Stimulated activated CD8-positive, alpha-beta memory T cell treated with anti-CD3 and anti-CD28 coated beads, Interleukin-4, amount 100 ng/mL, for 24 hours (primary cell): Measurements from ENCODE around the gene EPHA8.

Source experiments
- DNase-seq: peaks from one replicate; pipeline ENCODE4 v3.0.0-alpha.2; 2020; ENCODE audit warnings: low read depth

EPHA8 gene

DNA sequence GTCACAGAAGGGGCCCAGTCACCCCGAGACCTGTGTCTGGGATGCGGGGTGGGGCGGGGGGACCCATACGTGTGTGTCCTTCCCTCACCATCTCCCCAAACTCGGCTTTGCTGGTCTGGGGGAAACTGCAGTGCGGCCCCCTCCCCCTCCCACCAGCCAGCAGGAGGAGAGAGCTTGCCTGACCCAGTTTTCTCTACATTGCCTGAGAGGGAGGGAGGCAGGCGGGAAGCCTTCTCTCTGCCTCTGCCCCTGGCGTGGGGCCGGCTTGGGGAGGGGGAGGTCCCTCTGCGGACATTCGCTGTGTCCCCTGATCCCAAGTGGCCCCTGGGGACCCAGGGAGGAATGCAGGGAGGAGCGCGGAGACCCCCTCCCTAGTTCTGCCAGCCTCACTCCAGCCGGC lies 3.9 kb downstream of the EPHA8 start:
- no peak for DNase-seq

DNA sequence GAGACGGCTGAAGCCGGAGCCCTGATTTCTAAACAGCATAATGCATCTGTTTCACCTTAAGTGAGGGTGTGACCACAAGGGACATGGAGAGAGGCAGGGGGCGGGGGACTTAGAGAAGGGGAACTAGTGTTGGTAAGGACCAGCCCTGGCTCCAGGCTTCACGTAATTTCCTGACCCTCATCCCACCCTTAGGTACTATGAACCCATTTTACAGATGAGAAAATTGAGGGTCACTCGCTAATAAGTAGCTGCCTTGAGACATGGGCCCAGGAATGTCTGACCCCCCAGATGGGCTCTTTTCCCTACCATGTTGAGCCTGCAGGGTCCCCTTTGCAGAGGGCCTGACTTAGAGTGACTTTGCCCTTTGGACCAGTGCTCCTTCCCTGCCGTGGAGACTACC lies 4.7 kb downstream of the EPHA8 start:
- DNase-seq = no peak

DNA sequence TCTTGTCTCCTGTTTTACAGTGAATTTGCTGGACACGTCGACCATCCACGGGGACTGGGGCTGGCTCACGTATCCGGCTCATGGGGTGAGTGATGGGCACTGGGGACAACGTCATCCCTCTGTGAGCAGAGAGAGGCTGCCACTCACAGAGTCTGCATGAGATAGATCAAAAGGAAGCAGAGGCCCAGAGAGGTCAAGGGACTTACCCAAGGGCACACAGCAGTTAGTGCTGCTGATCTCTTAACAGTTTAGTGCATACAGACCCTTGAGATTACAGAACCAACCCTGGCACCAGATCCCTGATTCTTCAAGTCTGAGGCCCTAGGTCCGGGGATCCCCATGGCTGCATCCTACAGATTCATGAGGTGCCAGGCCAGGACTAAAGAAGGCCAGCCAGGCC lies 6.0 kb downstream of the EPHA8 start:
- DNase-seq = no peak

DNA sequence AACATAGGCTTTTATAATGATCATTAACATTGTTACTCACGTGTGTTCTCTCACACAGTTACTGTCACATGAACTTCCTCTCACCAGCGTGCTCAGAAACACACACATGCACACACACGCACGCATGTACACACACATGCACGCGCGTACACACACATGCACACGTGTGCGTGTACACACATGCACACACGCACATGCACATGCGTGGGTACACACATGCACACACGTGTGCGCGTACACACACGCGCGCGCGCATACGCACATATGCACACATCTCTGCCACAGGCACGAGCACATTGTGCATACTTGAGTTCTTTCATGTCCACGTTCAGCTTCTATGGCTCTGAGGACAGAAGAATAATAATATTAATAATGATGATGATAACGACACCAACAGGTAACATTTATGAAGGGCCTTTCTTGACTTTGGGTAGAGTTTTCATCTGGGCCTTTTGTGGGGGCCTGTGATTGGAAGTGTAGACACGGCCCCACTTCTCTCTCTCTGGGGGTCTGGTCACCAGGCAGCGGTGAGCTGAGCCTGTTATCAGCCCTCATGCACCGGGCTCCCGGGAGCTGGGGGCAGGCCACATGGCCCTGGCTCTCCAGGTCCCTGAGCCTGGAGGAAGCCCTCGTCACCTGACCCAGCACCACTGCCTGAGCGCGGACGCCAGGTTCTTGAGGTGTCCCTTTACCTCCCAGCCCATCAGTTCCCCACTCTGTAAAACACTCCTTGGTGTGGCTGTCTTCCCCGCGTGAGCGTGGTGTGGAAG lies 7.0 kb downstream of the EPHA8 start:
- DNase-seq = no peak

DNA sequence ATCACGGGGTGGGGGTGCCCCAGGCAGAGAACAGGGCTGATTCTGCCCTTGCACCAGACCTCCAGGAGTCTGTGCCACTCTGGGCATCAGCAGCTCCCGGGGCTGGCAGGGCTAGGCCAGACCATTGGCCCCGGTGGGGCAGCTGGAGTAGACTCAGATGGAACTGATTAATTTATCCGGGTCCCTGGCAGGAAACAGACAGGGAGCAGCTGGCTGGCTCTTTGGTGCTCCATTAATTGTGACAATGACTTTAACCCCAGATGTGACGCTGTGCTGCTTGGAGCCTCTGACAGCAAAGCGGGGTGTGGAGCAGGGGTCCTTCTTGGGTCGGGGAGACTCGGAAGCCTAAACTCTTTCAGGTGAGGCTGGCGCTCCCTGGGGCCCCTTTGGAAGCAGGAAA lies 9.5 kb downstream of the EPHA8 start:
- no peak for DNase-seq

DNA sequence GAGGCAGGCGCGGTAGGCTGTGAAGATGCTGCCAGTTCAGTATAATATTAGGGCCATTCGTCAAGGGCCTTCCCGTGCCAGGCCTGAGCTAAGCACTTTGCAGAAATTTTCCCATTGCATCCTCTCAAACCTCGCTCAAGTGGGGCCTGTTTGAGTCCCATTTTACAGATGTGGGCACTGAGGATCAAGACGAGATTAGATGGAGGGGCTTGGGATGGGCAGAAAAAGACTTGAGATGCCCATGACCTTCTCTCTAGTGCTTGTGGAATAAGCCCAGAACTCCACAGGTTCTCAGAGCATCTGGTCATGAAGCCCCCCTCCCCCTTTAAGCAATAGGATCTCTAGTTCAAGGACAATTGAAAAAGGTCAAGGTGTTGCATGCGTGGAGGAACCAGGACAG lies 9.9 kb downstream of the EPHA8 start:
- no peak for DNase-seq

DNA sequence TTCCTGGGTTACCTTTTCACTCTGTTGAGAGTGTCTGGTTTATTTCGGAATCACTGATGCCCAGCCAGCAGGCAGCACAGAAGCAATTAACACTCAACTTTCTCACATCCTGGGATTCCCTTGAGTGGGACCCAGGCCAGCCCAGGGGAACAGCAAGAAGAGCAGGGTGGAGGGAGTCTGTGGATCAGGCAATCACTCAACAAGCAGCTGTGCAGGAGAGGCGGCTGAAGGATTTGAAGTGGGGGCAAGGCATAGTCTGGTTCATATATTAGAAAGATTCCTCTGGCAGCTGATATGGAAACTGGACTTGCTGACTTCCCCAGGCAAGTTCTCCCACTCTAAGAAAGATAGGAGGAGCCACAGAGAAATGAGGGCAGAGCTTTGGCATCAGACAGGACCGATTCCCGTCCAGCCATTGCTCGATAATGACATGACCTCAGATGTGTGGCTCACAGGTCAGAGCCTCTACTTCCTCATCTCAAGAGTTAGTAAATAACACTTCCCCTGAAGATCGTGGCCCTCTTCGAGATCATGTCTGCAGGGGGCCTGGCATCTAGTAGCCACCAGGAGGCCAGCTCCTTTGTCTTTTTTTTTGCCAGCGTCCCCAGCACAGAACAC lies 12.4 kb downstream of the EPHA8 start:
- DNase-seq = no peak

DNA sequence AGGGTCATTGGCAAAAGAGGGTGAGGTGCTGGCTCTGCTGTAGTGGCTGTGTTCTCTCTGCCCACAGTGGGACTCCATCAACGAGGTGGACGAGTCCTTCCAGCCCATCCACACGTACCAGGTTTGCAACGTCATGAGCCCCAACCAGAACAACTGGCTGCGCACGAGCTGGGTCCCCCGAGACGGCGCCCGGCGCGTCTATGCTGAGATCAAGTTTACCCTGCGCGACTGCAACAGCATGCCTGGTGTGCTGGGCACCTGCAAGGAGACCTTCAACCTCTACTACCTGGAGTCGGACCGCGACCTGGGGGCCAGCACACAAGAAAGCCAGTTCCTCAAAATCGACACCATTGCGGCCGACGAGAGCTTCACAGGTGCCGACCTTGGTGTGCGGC lies 12.9 kb downstream of the EPHA8 start:
- no peak for DNase-seq

DNA sequence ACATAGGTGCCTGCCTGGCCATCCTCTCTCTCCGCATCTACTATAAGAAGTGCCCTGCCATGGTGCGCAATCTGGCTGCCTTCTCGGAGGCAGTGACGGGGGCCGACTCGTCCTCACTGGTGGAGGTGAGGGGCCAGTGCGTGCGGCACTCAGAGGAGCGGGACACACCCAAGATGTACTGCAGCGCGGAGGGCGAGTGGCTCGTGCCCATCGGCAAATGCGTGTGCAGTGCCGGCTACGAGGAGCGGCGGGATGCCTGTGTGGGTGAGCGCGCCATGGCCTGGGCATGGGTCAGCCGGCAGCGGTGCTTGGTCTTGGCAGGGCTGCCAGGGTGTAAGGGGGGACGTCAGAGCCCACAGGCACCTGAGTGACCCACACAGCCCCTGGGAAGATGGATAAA lies 13.3 kb downstream of the EPHA8 start:
- no peak for DNase-seq

DNA sequence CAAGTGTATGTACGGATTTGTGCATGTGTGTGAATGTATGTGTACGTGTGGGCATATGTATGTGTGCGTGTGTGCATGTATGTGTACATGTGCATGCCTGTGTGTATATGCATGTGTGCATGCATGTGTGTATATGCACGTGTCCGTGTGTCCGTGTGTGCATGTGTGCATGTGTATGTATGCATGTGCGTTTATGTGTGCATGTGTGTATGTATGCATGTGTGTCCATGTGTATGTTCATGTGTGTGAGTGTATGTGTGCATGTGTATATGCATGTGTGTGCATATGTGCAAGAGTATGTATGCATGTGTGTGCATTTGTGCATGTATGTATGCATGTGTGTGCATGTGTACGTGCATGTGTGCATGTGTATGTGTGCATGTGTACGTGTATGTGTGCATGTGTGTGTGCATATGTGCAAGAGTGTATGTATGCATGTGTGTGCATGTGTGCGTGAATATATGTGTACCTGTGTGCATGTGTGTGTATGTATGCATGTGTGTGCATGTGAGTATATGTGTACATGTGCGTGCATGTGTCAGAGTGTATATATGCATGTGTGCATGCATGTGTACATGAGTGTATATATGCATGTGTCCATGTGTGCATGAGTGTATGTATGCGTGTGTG lies 15.6 kb downstream of the EPHA8 start:
- no peak for DNase-seq

DNA sequence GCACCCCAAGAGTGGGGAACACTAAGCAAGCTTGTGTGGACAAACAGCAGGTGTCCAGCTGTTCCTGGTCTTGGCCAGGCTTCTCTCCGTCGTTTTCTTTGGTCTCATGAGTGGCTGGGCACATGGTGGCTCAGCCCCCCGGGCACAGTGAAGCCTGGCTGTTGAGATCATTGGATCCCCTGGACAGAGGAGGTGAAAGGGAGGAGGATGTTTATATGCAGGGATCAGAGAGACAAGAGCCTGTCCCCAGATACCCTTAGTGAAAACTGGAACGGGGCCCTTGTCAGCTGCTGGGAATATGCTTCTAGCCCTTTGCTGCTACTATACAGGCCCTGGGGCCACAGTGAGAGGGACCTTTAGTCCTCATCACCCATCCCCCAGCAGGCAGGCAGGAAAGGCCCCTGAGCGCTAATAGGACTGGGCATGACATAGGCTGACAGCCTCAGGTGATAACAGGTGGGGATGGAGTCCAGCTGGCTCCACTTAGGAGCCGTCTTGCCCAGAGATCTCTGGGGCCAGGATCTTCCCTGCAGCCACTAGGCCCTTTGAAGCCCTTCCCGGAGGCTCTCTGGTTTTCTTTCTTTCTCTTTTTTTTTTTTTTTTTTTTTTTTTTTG lies 16.4 kb downstream of the EPHA8 start:
- no peak for DNase-seq

DNA sequence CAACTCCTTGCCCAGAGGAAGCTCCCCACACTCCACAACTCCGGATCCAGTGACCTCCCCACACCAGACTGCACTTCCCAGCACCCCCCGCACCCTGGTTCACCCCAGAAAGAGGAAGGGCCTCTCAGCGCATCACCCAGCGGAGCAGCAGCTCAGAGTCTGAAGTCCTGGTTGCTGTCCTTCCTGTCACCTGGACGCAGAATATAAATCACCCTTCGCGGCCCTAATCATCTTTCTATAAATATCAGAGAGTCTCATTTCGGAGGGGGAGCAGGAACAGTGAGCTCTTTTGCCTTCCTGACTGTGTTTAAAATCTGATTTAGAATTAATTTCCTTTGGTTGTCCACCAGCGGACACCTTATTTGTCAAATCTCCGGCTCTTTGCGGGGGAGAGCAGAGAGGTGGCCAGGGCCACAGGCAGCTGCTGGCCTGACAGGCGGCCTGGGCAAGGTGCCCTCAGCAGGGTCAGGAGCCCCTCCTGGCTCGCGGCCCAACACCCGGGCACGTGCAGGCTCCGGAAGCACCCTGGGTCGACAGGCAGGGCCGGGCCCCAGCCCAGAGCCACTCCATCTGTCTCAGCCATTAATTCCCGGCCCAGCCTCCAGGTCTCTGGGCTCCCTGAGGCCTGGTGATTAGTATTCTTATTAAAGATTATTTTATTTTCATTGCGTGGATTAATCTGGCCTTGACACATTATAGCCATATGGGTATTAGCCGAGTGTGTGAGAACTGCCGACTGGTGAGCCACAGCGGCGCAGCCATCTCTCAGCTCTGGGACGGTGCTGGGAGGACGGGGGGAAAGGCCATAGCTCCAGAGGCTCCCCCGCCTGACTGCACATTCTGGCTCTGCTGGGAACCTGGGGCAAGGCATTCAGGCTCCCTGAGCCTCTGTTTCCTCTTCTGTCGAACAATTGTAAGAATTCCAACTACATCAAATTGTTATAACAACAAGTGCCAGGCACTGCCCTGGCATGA lies 19.7 kb downstream of the EPHA8 start:
- no peak for DNase-seq

DNA sequence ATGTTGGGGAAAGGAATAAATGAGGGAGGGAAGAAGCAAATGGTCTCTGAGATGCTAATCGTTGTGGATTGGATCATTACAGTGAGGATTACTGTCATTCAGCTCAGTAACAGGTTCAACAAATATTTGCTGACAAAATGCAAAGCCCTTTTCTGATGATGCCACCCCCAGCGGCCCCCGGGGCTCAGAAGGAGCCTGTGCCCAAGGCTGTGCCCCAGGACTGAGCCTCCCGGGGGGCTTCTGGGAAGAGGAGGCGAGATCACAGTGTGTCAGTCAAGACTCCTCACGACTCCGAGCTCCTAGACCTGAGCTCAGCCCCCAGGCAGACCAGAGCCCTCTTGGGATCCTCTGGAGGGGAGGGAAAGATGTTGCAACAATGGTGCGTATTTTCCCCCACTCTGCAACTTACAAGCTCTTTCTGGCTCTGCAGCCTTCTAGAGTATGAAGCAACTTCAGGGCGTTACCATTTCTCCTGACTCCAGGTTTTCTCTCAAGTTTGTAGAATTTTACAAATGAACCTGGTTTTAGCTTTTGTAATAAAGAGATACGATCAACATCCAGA lies 20.8 kb downstream of the EPHA8 start:
- DNase-seq = no peak

DNA sequence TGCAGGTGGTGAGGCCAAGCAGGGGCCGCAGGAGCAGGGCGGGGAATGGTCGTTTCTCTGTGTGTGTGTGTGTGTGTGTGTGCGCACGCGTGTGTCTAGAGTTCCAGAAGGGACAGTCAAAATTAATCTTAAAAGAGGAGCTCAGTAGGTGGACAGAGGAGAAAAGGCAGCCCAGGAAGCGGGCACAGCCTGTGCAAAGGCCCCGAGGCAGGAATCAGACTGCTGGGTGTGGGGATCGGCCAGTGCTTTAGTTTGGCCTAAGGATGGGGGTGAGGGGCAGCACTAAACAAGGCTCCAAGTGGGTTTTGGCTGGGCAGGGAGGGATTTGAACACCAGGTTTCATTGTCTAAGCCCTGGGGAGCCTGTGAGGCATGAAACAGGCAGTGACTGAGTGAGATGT lies 21.7 kb downstream of the EPHA8 start:
- DNase-seq = no peak

DNA sequence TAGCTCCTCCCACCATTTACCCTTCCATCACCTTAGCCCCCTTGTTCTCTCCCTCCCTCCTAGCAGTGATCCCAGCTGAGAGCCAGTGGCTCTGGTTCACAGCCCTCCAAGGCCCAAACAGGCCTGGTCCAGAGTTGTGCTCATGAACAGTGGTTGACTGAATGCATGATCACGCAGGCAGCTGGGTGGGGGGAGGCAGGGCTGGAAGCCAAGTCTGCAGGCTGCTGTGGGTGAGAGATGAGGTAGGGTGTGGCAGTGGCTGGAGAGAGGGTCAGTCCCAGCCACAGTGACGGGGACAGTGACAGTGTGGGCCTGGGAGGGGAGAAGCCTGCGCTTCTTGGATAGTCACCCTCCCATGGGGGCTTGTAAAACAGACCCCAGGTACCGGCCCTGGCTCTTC lies 22.2 kb downstream of the EPHA8 start:
- DNase-seq = no peak

DNA sequence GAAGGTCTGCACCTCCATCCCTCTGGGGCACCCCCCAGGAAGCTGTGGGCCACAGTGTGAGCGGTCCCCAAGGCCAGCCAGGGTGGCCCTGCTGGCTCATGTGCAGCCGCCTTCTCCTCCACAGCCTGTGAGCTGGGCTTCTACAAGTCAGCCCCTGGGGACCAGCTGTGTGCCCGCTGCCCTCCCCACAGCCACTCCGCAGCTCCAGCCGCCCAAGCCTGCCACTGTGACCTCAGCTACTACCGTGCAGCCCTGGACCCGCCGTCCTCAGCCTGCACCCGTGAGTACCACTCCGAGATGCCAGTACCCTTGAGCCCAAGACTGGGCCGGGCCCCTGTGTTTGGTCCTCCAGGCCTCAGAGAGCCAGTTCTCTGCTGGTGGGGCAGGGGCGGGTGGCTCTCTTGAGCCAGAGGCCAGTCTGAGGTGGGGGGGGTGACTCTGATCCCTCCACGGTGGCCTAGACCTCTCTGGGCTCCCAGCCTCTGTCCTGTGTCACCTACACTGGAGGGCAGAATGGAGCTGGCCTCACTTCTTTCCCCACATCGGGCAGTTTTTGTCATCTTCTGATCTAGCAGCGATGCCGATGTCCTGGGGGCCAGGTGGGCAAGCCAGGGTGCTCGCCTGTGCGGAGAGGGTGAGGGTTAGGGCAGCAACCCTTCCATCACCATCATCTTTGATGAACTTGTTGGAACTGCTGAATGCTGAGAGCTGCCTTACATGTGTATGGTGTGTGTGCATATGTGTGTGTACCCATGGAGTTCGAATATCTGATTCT lies 23.3 kb downstream of the EPHA8 start:
- DNase-seq = no peak

DNA sequence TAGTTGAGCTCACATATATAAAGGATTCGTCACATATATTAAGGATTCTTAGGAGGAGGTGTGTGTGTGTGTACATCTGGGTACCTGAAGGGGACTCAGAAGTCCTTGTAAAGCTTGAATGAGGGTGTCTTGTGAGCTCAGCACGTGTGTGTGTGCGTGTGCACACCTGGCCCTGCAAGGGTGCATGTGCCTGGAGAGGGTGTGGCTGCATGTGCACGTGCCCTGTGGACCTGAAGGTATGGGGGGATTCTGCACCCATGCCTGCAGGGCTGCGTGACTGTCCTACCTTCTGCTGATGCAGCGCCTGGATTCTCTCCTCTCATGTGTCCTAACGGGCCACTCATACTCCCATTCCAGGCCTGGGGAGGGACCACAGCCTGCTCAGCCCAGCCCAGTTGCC lies 24.0 kb downstream of the EPHA8 start:
- DNase-seq = no peak

DNA sequence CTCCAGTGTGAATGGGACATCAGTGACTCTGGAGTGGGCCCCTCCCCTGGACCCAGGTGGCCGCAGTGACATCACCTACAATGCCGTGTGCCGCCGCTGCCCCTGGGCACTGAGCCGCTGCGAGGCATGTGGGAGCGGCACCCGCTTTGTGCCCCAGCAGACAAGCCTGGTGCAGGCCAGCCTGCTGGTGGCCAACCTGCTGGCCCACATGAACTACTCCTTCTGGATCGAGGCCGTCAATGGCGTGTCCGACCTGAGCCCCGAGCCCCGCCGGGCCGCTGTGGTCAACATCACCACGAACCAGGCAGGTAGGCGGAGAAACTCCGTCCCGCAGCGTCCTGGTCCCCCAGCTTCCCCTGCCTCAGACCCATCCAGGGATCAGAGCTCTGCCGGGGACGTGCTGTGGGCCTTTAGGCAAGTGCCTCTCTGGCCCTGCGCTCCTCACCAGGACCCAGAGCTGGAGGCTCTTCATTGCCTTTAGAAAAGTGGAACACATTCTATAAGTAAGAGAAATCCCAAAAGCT lies 25.7 kb downstream of the EPHA8 start:
- DNase-seq = no peak

DNA sequence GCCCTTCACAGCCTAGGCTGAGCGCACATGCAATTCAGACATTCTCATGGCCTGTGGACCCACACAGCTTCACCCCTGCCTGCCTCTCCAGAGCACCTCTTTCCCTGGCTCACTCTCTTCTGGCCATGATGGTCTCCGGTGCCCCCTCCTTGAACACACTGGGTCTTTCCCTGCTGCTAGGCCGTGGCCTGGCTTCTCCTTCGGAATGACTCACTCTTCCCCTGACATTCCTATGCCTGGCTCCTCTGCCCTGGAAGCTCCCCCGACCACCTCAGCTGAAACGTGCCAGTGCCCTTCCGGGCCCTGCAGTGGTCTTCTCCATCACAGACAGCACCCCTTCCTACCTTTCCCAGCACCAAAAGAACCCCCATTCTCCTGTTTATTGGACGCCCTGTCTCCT lies 28.3 kb downstream of the EPHA8 start:
- no peak for DNase-seq

DNA sequence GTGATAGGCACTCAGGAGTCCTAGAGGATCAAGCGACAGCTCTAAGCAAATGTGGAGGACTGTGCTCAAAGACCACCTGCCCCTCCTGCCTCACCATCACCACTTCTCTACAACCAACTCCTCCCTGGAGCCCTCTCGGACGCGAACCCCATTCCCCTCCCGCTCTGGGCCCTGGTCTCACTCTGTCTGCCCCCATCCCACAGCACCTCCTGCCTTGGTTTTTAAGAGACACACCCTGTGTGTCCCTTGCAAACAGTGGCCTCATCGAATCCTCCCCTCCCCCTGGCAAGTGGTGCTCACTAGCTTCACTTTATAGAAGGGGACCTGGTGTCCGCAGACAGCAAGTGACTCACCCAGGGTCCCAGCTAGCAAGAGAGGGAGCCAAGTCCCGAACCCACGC lies 28.8 kb downstream of the EPHA8 start:
- DNase-seq = no peak
